ENCODE measurements around the gene AAR2.
A peak's percentile ranks its signal among the peaks of the same experiment; 100 is the strongest.

The AAR2 gene

GRCh38 chr20:36281785-36282380, 45.6 kb downstream of the AAR2 start:
- DNase-seq: no peak

DNA sequence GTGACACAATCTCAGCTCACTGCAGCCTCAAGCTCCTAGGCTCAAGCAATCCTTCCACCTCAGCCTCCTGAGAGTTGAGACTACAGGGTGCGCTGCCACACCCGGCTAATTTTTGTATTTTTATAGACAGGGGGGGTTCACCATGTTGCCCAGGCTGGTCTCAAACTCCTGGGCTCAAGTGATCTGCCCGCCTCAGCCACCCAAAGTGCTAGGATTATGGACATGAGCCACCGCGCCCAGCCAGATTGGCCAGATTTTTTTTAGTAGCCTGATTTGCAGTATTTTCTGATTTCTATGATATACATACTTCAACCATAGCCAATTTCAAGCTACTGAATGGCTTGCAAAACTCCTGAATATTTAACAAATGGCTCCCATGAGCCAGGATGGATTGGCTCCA, 48.5 kb downstream of the AAR2 start:
- no peak for DNase-seq

DNA sequence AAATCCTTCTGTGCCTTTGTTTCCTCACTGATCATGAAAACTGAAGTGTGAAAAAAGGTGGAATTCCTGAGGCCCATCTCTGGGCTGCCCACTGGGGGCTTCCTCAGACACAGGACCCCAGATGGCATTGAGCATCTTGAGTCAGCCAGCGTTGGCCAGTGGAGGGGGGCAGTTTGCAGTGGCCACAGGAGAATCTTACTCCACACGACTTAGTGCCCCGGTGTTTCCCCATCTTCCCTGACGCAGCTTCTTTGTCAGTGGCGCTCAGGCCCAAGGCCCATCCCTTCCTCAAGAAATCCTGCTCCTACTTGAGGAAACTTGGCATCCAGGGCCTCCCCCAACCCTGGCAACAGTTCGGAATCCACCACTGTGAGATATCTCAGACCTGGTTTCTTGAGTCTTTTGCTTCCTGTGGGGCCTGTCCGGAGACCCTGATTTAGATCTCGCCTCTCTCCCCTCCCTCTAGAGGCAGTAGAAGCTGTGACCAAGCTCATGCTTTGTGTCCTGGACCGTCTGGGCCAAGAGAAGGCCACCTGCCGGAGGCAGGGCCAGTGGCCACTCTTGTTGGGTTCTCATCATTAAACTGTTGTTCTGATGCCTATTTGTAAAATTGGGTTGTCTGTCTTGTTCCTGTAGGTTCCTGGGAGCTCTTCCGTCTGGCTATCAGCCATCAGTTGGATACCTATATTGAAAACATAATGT, 49.6 kb downstream of the AAR2 start:
- no peak for DNase-seq

GRCh38 chr20:36297656-36298055, 61.4 kb downstream of the AAR2 start:
- DNase-seq: no peak

- no peak for DNase-seq
Measured at GRCh38 chr20:36298061-36298460, 61.8 kb downstream of the AAR2 start.

DNA sequence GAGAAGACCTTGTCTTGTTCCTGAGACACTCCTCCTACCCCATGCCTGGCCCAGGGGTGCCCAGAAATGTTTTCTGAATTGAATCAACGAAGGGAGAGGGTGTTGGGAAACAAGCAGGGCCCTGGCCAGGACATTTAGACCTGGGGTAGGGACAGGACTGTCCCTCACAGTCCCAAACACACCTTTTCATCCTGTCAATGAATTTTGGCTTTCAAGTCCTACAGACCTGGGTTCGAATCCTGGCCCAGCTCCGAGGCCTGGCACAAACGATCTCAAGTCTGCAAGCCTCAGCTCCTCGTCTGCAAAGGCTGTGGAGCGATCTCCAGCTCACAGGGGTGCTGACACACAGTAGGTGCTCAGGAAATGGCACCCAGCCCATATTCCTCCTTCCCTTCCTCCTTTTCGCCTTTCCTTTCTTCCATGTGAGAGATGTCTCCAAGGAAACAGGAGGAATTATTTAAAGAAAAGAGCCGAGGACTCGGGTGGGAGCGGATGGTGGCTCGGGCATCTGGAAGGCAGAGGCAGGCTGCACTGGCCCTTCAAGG, 62.6 kb downstream of the AAR2 start:
- DNase-seq: no peak

GRCh38 chr20:36299459-36299858, 63.2 kb downstream of the AAR2 start:
- no peak for DNase-seq

DNA sequence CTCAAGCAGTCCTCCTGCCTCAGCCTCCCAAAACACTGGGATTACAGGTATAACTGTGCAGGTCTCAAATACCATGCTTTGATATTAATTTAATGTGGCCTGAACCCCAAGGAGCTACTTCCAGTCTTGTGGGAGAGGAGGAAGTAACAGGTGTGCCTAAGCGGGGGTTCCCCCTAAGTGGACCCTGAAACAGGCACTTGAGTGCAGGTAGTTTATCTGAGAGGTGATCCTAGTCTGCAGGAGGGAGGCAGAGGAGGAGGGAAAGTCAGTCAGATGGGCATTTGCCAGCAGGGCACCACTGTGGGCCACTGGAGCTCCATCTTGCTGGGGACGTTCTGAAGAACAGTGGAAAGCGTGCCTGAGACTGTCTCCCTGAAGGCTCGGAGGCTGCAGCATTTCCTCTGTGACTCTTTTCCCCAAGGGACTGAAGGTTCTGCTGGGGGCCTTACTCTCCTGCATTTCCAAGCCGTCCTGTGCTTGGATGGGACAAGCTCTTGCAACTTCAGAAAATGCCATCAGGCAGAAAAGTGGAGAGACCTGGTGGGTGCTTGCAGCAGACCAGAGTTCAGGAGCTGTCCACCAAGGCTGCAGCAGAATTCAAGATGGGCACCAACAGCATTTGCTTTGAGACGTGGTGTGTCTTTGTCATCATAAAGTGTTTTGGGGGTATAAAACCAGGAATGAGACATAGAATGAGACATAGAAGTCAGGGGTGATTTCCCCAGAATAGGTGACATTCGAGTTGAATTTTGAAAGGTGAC, 65.3 kb downstream of the AAR2 start:
- no peak for DNase-seq

DNA sequence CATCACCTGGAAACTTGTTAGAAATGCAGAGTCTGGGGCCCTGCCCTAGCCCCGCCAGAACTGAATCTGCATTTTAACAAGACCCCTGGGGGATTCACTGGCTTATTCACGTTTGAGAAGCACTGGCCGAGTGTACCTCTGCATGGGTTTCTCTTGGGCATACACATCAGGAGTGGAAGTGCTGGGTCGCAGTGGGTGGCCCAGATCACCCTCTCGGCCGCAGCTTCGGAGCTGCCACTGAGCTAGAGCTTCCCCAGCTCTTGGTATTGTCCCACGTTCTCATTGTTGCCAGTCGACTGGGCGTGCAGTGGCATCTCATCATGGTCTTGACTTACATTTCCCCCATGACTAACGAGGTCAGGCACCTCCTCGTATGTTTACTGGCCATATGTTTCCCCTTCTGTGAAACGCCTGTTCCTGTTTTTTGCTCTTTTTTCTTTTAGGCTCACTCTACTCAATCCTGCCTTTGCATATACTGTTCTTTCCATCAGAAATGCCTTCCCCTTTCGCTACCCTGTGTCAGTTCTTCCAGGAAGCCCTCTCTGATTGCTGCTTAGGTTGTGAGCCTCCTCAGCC, 66.8 kb downstream of the AAR2 start:
- peak; percentile 16 to 18 for DNase-seq

GRCh38 chr20:36303831-36304230, 67.6 kb downstream of the AAR2 start:
- DNase-seq: no peak

DNA sequence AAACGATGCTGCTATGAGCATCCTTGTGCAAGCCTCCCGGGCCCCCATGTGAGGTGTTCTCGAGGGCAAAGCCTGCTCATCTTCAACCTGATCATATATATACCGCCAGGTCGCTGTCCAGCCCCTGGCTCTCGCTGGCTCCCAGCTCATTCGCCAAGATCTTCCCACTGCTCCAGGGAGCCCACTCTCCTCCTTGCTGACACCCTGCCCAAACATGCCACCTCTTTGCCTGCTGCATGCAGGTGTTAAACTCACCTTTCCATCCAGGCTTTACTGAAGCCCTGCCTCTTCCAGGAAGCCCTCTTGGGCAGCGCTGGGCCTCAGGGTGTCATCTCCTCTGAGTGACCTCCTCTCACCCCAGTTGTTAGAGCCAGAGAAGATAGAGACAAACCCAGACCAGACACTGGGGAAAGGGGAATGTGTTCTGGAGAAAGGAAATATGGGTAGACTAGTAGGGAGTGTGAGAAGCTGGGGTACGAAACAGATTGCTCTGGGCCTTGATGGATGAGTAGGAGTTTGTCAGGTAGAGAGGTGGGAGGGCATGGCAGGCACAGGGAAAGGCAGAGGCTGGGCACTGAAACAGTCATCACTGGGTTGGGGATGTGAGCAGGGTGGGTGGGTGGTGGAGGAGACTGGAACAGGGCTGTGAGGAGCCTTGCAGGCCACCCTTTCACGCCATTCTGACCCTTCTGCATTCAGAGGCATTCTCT, 68.7 kb downstream of the AAR2 start:
- DNase-seq: no peak

- DNase-seq: no peak
Measured at GRCh38 chr20:36305602-36306551, 69.6 kb downstream of the AAR2 start, which contains the start of gene DLGAP4. DLGAP4 (plus strand) TSS chr20:36306339; CDS start chr20:36431718, 125,379 bp downstream.
